Upper lobe of left lung (tissue), 6 donors: ENCODE data around the gene CDH13. TPM values are rescaled to one million over a fixed set of nuclear protein-coding genes. Genes with fewer than 3 reads are reported as not detected.

Experiments used
- ATAC-seq, 2 donors: fragments of 200-7000 bp; cut with Tn5 transposase; one replicate each; pipeline ENCODE4 v1.9.1; 2022; ENCODE audit warnings: mild to moderate bottlenecking in 2 of 2, moderate library complexity in 2 of 2; ENCODE audit not compliant: low FRiP score in 2 of 2
- DNase-seq, 2 donors: peaks; one replicate each; pipeline ENCODE4 v3.0.0-alpha.2; 2019 to 2020
- H3K27ac ChIP-seq, 4 donors: fragments of 200-600 bp; sonication (generic); one replicate each; pipeline ENCODE4 v1.5.1; 2016 to 2019
- H3K27me3 ChIP-seq, 4 donors: fragments of 200-600 bp; sonication (generic); one replicate each; pipeline ENCODE4 v1.5.1; 2017 to 2019
- H3K36me3 ChIP-seq, 4 donors: fragments of 200-600 bp; sonication (generic); one replicate each; pipeline ENCODE4 v1.5.1; 2016 to 2019
- H3K4me1 ChIP-seq, 4 donors: fragments of 200-600 bp; sonication (generic); one replicate each; pipeline ENCODE4 v1.5.1; 2018 to 2019
- H3K4me3 ChIP-seq, 4 donors: fragments of 200-600 bp; sonication (generic); one replicate each; pipeline ENCODE4 v1.5.1; 2017 to 2019; ENCODE audit warnings: mild to moderate bottlenecking in 2 of 4, moderate library complexity in 1 of 4
- H3K9me3 ChIP-seq, 4 donors: fragments of 200-600 bp; sonication (generic); one replicate each; pipeline ENCODE4 v1.5.1; 2018 to 2019
- CTCF ChIP-seq, 6 experiments: fragments of 450-650 bp in 4 of 6; fragments of 200-600 bp in 2 of 6; sonication (generic) in 2 of 6; IDR thresholded peaks; one replicate each; pipeline ENCODE4 v1.5.1; 2016 to 2019; ENCODE audit warnings: antibody characterized with exemption in 6 of 6
- EP300 ChIP-seq, 4 donors: sonication (generic); formaldehyde crosslinking; IDR thresholded peaks; one replicate each; pipeline ENCODE4 v1.5.1; 2017; ENCODE audit warnings: antibody characterized with exemption in 4 of 4, control low read depth in 2 of 4
- POLR2A ChIP-seq, 4 donors: fragments of 450-650 bp; IDR thresholded peaks; one replicate each; pipeline ENCODE4 v1.5.1; 2016 to 2017; ENCODE audit warnings: antibody characterized with exemption in 4 of 4, mild to moderate bottlenecking in 2 of 4
- POLR2AphosphoS5 ChIP-seq, 2 donors: sonication (generic); formaldehyde crosslinking; IDR thresholded peaks; one replicate each; pipeline ENCODE4 v1.5.1; 2017; ENCODE audit warnings: antibody characterized with exemption in 2 of 2
- WGBS, 2 donors: methylation state at CpG; one replicate each; pipeline ENCODE4 v1.1.5; 2017 to 2018; 5-methylcytosine and 5-hydroxymethylcytosine counted together
- total RNA-seq, 6 donors: library from RNA; depleted of rRNA in 4 of 6; stranded (reverse); fragments of >200 nt in 4 of 6; gene quantifications; one replicate each; pipeline versions ENCODE4 v1.1.0 to v1.2.1, GENCODE V29; 2016 to 2021
- donor health status: DM: no; HTN: no; CAD: no; lungs with moderate emphysema.
- donor health status: DM: no; HTN: yes; CAD: no; lungs with severe emphysema.

Gene CDH13
- total RNA-seq, 6 donors from 2014 or later, result 11.3 to 39.8 (median 19.9) TPM

DNA sequence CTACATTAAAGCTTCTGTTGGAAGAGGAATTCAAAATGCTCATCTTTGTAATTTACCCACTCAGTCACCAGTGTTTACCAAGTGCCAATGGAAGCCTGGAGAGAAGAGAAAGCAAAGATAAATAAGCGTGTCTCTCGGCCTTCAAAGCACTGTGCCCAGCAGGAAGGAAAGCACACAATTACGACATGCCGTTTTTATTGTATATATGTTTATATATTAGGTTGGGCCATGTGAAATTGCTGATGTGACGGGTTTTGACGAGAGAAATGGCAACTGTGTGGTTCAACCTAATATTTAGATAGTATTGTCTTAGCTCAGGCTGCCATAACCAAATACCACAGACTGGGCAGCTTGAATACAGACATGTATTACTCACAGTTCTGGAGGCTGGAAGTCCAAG is 1101.7 kb downstream of the CDH13 start:
- no peak for ATAC-seq
- TF ChIP-seq EP300 (IDR thresholded peaks at IDR 0.05) (no peak), POLR2A (IDR thresholded peaks at IDR 0.05) (no peak), CTCF (IDR thresholded peaks at IDR 0.05) (no peak), POLR2AphosphoS5 (IDR thresholded peaks at IDR 0.05) (no peak)

DNA sequence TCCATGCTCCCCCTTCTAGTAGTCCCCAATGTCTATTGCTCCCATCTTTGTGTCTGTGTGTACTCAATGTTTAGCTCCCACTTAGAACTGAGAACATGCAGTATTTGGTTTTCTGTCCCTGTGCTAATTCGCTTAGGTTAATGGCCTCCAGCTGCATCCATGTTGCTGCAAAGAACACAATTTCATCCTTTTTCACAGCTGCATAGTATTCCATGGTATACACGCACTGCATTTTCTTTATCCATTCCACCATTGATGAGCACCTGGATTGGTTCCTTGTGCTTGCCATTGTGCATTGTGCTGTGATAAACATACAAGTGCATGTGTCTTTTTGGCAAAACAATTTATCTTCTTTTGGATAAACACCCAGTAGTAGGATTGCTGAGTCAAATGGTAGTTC is 1104.0 kb downstream of the CDH13 start:
- DNase-seq (no peak), ATAC-seq (no peak)
- no peak for TF ChIP-seq CTCF (IDR thresholded peaks at IDR 0.05)
- TF ChIP-seq EP300 (IDR thresholded peaks at IDR 0.05), result no peak
- no peak for TF ChIP-seq POLR2AphosphoS5 (IDR thresholded peaks at IDR 0.05)
- no peak for TF ChIP-seq POLR2A (IDR thresholded peaks at IDR 0.05)
- peaks cover 0 to 16% (median 1%) of the 10 kb centered on the region in 4 donors for H3K9me3 ChIP-seq
- H3K4me3 ChIP-seq, result no peak overlapping the region
- no peaks in the 10 kb centered on the region for H3K4me1 ChIP-seq
- no peak overlapping the region for H3K27ac ChIP-seq
- 0 to 45% methylated on average over 2 of the region's 2 CpGs for WGBS, 2 donors
- H3K36me3 ChIP-seq, result no peaks in the 10 kb centered on the region
- H3K27me3 ChIP-seq, result no peaks in the 10 kb centered on the region

More for the DNA sequence above, 1101.7 kb downstream of the CDH13 start:
- no peaks in the 10 kb centered on the region for H3K4me1 ChIP-seq
- H3K9me3 ChIP-seq, result peaks cover 0 to 3% (median 0%) of the 10 kb centered on the region in 4 donors
- no peak overlapping the region for H3K4me3 ChIP-seq
- WGBS, 2 donors, result 34 to 39% methylated on average over 6 of the region's 6 CpGs
- DNase-seq, result no peak
- no peak overlapping the region for H3K27ac ChIP-seq
- H3K27me3 ChIP-seq, result no peaks in the 10 kb centered on the region
- no peaks in the 10 kb centered on the region for H3K36me3 ChIP-seq

- Histone ChIP-seq H3K4me3 (no peak overlapping the region), H3K9me3 (peaks cover 0 to 16% (median 1%) of the 10 kb centered on the region in 4 donors), H3K36me3 (no peaks in the 10 kb centered on the region), H3K27me3 (no peaks in the 10 kb centered on the region), H3K4me1 (no peaks in the 10 kb centered on the region), H3K27ac (no peak overlapping the region)
- DNase-seq, result no peak
- no peak for TF ChIP-seq POLR2AphosphoS5 (IDR thresholded peaks at IDR 0.05)
- TF ChIP-seq EP300 (IDR thresholded peaks at IDR 0.05), result no peak
- no peak for TF ChIP-seq POLR2A (IDR thresholded peaks at IDR 0.05)
- TF ChIP-seq CTCF (IDR thresholded peaks at IDR 0.05), result no peak
- 77 to 89% methylated on average over 2 of the region's 2 CpGs for WGBS, 2 donors
- ATAC-seq, result no peak
Observed at GRCh38 chr16:83732536-83732935, 1105.8 kb downstream of the CDH13 start.

GRCh38 chr16:83733301-83733700 is 1106.5 kb downstream of the CDH13 start:
- Histone ChIP-seq H3K4me3 (no peak overlapping the region), H3K27ac (no peak overlapping the region), H3K9me3 (peaks cover 0 to 16% (median 1%) of the 10 kb centered on the region in 4 donors), H3K4me1 (no peaks in the 10 kb centered on the region), H3K27me3 (no peaks in the 10 kb centered on the region), H3K36me3 (no peaks in the 10 kb centered on the region)
- WGBS, 2 donors, result 79 to 82% methylated on average over 8 to 9 of the region's 9 CpGs
- ATAC-seq (no peak), DNase-seq (no peak)
- TF ChIP-seq POLR2AphosphoS5 (IDR thresholded peaks at IDR 0.05) (no peak), EP300 (IDR thresholded peaks at IDR 0.05) (no peak), CTCF (IDR thresholded peaks at IDR 0.05) (no peak), POLR2A (IDR thresholded peaks at IDR 0.05) (no peak)

- ATAC-seq, result no peak
- Histone ChIP-seq H3K4me1 (no peaks in the 10 kb centered on the region), H3K27ac (no peak overlapping the region), H3K27me3 (no peaks in the 10 kb centered on the region), H3K36me3 (no peaks in the 10 kb centered on the region), H3K4me3 (no peak overlapping the region), H3K9me3 (peaks cover 0 to 16% (median 1%) of the 10 kb centered on the region in 4 donors)
- WGBS, 2 donors, result 75 to 85% methylated on average over 5 of the region's 5 CpGs
- TF ChIP-seq CTCF (IDR thresholded peaks at IDR 0.05), result no peak
- TF ChIP-seq POLR2A (IDR thresholded peaks at IDR 0.05), result no peak
- TF ChIP-seq EP300 (IDR thresholded peaks at IDR 0.05), result no peak
- no peak for TF ChIP-seq POLR2AphosphoS5 (IDR thresholded peaks at IDR 0.05)
- no peak for DNase-seq
Observed at GRCh38 chr16:83734136-83734535, 1107.4 kb downstream of the CDH13 start.
